ENCODE results near the gene FOXL1. TPM values are rescaled to one million over a fixed set of nuclear protein-coding genes. Genes with fewer than 3 reads are reported as not detected.

FOXL1 gene
- total and polyA plus RNA-seq, 2 of the 13 experiments (the other 11 are each of a cell fraction or from before 2014, with no cell fraction given): not detected

DNA sequence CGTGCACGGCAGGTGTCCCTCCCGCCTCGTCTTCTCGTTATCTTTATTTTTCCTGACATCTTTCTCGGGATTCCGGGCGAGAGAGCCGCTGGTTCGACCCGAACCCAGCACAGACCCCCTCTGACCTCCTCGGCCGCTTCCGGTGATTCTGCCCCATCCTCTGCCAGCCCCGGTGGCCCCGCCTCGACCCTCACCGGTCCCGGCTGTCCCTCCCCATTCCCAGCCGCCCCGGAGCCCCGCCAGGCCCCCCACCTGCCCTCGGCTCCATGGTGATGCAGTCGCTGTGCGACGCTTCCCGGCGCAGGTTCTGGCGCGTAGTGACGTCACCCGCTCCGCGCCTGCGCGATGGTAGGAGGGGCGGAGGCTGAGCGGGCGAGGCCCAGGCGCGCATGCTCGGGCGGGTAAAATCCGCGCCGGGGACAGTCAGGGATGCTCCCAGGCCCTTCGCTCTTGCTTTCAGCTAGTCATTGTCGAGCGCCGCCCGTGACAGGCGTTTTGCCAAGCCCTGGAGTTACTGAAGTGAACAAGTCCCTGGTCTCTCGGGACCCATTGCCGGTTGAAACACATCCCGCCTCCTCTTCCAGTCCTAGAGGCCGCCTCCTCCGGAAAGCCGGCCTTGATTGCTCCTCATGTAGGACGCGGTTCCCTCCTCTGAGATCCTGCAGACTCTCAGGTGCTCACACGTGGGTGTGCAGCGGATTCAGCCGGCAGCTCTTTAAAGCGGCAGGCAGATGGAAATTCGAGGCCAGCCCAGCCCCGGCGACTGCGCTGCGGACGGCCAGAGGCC lies 23.2 kb upstream of the FOXL1 start, which contains the start of gene MTHFSD (continued):
- TF ChIP-seq ARID5B (CRISPR knock-in tag; IDR thresholded peaks at IDR 0.05) (0 out of 2 replicates have a peak, but pooled peaks have one; percentile 24), ZBTB1 (CRISPR knock-in tag; IDR thresholded peaks at IDR 0.05; ENCODE audit: borderline replicate concordance) (no peak), ZNF550 (CRISPR knock-in tag; IDR thresholded peaks at IDR 0.05; ENCODE audit: borderline replicate concordance) (no peak), ZNF644 (CRISPR knock-in tag; IDR thresholded peaks at IDR 0.05; ENCODE audit: low read depth) (no peak), ZBTB44 (CRISPR knock-in tag; IDR thresholded peaks at IDR 0.05) (0 out of 2 replicates have a peak, but pooled peaks have one; percentile 11), MAFK (conservative IDR thresholded peaks at IDR 0.05 in 1 of 2, IDR thresholded peaks at IDR 0.05 in 1 of 2; ENCODE audit: low read length in 2 of 2) (no peak), ZNF234 (CRISPR knock-in tag; conservative IDR thresholded peaks at IDR 0.05) (no peak), ZBTB7B (CRISPR knock-in tag; IDR thresholded peaks at IDR 0.05) (no peak), ZNF335 (CRISPR knock-in tag; IDR thresholded peaks at IDR 0.05) (0 out of 2 replicates have a peak, but pooled peaks have one; percentile 44), ZNF615 (CRISPR knock-in tag; IDR thresholded peaks at IDR 0.05; ENCODE audit: borderline replicate concordance) (no peak), HMGA1 (CRISPR knock-in tag; conservative IDR thresholded peaks at IDR 0.05) (no peak), ZC3H13 (CRISPR knock-in tag; IDR thresholded peaks at IDR 0.05) (no peak; the same call in 1 of the 2 replicates), RBM39 (IDR thresholded peaks at IDR 0.05; ENCODE audit: low read depth, low read length, poor library complexity, severe bottlenecking) (no peak), REST (IDR thresholded peaks at IDR 0.05; ENCODE audit: borderline replicate concordance in 1 of 2, low read depth in 1 of 2, low read length in 2 of 2) (0 out of 4 replicates have a peak, but pooled peaks of 1 of the 2 experiments have one; percentile 38), KDM3A (CRISPR knock-in tag; IDR thresholded peaks at IDR 0.05; ENCODE audit: low read depth) (no peak)
- TF ChIP-seq, protein P1, sequence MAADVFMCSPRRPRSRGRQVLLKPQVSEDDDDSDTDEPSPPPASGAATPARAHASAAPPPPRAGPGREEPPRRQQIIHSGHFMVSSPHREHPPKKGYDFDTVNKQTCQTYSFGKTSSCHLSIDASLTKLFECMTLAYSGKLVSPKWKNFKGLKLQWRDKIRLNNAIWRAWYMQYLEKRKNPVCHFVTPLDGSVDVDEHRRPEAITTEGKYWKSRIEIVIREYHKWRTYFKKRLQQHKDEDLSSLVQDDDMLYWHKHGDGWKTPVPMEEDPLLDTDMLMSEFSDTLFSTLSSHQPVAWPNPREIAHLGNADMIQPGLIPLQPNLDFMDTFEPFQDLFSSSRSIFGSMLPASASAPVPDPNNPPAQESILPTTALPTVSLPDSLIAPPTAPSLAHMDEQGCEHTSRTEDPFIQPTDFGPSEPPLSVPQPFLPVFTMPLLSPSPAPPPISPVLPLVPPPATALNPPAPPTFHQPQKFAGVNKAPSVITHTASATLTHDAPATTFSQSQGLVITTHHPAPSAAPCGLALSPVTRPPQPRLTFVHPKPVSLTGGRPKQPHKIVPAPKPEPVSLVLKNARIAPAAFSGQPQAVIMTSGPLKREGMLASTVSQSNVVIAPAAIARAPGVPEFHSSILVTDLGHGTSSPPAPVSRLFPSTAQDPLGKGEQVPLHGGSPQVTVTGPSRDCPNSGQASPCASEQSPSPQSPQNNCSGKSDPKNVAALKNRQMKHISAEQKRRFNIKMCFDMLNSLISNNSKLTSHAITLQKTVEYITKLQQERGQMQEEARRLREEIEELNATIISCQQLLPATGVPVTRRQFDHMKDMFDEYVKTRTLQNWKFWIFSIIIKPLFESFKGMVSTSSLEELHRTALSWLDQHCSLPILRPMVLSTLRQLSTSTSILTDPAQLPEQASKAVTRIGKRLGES (CRISPR knock-in tag; IDR thresholded peaks at IDR 0.05; ENCODE audit: borderline replicate concordance): no peak
